PC-9 (cell line): ENCODE results near the gene SIPA1.

Experiments
- CTCF ChIP-seq: fragments of 200-600 bp; sonication (generic); conservative IDR thresholded peaks from 2 replicates; pipeline ENCODE4 v1.6.1; 2017; ENCODE audit warnings: mixed run types, antibody characterized with exemption, mild to moderate bottlenecking, moderate library complexity
- EZH2 ChIP-seq: fragments of 200-600 bp; sonication (generic); IDR thresholded peaks from 2 replicates; pipeline ENCODE4 v1.8.0; 2017; ENCODE audit warnings: antibody characterized with exemption, low read depth

- TF ChIP-seq CTCF = no peak
- TF ChIP-seq EZH2 = no peak
These were observed 19.7 kb upstream of the SIPA1 start for GRCh38 chr11:65617990-65618751.
